HG03196 (cell line): ENCODE data around the gene OLFM1.
"Not testable (repeated sequence)": the region's sequence is repeated elsewhere in the genome, so short reads cannot be mapped to it uniquely, and the experiment has no call there.

Experiments
- ATAC-seq: cut with Tn5 transposase; IDR thresholded peaks from one replicate; pipeline ENCODE4 v1.9.1; 2021; ENCODE audit not compliant: unreplicated experiment

The OLFM1 gene

DNA sequence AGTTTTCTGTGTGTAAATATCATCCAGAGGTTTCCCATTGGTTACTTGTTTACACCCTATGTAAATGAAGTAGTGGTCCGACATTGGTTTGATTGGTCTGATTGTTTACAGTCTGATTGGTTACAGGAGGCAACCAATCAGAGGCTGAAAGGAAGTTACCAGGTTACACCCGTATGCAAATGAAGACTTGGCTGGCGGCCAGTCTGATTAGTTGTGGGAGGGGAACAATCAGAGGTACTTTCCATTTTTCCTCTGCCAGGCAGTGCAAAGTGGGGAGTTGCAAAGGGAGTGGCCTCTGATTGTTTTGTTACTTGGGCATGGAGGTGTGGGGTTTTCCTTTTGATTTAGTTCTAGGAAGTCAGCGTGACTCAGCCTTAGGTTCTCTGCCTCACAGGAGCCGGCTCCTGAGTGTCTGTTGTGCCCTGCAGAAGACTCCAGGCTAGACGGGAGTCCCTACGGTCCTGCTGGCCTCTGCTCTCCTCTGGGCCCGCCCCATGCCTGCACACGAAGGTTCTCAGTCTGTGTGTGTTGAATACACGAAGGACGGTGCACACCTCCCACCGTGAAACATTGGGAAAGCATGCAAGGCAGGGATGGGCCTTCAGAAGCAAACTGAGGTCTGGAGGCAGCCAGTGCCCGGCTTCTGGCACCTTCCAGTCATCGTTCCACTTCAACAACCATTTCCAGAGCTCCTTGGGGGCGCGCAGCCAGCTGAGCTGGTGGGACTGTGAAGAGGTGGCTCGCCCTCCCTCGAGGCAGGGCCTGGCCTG is 42.9 kb downstream of the OLFM1 start:
- ATAC-seq = no peak

DNA sequence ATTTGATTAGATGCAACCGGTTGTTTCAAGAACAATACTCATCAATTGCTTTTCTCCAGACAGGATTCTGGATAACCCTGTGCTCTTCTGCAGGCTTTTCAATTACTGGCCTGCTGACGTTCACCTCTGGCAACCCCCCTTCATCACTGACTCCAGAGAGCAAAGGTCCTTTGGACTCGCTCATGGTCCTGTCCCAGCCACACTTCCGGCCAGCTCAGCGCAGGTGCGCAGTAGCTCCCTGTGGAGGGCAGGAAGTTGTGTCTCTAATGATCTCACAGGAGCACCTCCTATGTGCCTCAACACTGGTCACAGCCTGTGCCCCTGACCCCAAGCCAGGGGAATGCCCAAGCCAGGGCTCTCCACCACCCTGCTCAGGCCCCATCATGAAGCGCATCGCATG is 44.0 kb downstream of the OLFM1 start:
- ATAC-seq = no peak

DNA sequence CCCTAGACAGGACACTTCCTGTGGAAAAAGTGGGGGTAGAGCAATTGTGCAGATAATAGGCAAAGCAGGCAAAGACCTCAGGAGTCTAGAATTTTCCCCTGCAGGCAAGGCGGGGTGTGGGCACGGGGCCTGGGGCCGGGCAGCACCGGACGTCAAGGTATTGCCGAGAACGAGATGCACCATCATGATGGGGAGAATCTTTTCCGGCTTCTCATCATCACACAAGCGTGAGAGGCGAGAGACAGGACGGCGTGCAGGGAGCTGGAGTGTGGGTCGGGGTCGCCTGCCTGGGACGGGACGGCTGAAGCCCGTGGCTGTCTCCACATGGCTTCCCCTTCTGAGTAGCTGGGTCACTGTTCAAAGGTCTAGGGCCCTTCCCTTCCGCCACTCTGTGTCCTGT is 44.5 kb downstream of the OLFM1 start:
- no peak for ATAC-seq

DNA sequence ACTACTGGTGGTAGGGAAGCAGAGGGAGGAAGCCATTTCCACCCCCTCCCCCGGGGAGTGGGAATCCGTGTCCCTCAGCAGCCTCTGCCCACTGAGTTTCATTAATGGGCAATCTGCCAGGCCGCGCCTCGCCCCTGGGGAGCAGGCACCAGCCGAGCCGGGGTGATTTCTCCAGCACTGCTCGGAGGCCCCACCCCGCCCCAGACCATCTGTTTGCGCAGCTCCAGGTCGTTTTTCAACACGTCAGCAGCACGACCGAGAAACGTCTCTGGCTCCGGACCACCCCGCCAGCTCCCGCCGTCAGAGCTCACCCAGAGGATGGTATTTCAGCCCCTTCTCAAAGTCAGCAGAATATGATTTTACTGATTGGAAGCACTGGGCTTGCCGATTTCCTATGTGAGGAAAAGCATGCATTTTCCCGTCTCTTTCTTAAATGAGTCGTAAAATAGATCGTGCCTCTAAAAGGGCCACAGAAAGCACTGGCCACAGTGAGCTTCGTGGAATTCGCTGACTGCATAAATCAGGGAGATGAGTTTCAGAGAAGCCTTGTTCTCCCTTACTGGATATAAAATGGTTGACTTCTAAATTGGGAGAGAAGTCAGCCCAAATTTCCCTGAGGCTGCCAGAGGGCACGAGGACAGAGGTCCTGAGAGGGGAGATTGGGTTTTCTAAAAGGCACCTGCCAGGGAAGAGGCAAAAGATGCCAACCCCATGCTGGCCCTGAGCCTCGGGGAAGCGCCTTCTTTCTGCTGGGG is 47.0 kb downstream of the OLFM1 start:
- ATAC-seq = no peak

DNA sequence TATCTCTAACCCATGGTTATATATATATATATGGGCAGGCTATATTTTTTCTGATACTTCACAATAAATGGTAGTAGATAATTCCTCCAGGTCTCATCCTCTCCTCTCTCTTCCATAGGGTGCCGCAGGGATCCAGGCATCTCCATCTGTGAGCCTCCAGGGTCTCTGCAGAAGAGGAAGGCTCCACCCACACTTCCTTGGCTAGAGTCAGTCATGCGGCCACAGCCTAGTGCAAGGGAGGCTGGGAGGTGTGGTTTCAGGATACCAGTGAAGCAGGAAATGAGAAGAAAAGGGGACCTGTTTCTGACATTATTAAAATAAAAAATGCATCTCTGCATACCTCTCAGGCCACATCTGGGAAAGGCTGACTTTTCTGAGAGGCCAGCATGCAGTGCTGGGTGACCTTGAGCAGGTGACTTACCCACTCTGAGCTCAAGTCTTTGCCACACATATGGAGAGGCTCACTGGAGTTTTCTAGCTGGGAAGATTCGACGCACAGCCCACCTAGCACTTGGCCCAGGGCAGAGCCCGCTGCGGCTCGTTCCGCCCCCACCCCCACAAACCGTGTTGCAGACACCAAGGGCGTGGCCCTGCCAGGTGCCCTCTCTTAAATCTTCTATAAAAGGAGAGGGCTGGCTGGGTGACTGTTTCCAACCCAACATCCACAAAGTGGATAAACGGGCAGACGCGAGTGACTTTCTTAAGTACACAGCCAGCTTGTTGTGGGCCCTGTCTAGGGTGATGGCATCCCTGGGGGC is 47.9 kb downstream of the OLFM1 start:
- ATAC-seq = no peak

GRCh38 chr9:135135929-135136315 is 48.5 kb downstream of the OLFM1 start:
- no peak for ATAC-seq

DNA sequence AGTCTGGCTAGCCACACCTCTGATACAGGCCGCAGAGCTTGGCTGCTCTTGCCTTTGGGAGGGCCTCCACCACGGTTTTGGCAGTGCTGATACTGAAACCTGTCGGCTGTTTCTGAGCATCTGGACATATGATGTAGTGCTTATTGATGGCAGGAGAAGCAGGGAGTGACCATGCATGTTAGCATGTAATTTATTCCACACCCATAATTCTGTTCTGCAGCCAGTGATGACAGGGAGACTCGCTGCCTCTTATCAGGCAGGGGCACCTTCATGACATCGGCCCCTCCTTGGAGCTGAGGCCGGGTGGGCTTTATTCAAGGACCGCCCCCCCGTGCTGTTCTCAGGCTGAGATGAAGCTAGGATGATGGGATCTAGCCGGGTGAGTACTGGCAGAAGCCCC is 49.0 kb downstream of the OLFM1 start:
- ATAC-seq = no peak

GRCh38 chr9:135136991-135137832 is 49.7 kb downstream of the OLFM1 start:
- ATAC-seq = no peak

GRCh38 chr9:135138078-135138855 is 50.8 kb downstream of the OLFM1 start:
- ATAC-seq = no peak

- no peak for ATAC-seq
These were observed 52.0 kb downstream of the OLFM1 start for GRCh38 chr9:135139366-135139959.

DNA sequence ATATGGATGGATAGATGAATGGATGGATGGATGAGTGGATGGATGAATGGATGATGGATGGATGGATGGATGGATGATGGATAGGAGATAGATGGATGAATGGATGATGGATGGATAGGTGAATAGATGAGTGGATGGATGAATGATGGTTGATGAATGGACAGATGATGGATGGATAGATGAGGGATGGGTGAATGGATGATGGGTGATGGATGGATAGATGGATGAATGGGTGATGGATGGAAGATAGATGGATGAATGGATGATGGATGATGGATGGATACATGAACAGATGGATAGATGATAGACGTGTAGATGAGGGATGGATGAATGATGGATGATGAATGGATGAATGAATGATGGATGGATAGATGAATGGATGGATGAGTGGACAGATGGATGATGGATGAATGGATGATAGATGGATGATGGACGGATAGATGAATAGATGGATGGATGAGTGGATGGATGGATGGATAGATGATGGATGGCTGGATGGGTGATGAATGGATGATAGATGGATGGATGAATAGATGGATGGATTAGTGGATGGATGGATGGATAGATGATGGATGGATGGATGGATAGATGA is 53.8 kb downstream of the OLFM1 start:
- no peak for ATAC-seq

DNA sequence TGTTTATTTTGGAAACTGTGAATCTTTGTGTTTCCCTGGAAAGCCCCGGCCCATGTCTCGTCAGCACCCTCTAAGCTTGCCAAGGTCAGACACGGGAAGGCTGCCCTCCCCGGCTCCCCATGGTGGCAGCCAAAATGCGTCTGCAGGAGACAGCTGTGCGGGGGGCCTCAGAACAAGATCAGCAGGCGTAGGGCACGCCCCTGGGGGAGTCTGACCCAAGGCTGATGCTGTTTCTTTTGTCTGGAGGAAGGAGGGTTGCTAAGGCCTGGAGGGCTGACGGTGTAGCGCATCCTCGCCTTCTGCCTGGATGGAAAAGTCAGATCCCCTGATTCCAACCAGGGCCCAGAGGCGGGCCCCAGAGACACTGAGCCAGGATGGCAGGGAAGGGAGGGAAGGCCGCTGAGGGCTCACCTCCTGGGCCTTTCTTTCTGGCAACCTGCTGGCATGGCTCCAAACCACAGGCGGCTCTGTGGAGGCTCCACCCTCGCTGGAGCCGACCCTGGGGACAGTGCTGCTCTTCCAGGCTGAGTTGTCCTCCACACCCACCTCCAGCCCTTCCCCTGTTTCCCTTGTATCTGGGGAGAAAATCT is 57.2 kb downstream of the OLFM1 start:
- ATAC-seq = no peak

DNA sequence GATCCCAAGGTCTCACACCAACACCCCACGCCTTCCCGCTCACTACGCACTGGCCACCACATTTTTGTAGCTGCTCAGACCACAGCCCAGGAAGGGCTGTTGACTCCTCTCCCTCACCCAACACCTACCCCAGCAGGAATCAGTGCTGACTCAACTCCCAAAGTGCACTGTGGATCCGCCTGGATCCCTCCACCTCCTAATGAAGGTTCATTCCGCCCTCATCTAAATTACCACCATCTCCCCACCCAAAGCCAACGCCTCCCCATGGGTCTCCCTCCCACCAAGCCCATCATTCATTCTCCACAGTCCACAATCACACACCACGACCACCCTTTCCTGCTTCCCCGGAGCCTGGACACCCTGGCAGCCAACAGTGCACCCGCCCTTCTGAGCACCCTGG is 57.8 kb downstream of the OLFM1 start:
- no peak for ATAC-seq

- no peak for ATAC-seq
These were observed 58.8 kb downstream of the OLFM1 start for GRCh38 chr9:135146241-135146640.

GRCh38 chr9:135146766-135147473 is 59.5 kb downstream of the OLFM1 start:
- no peak for ATAC-seq

GRCh38 chr9:135147474-135147805 is 60.0 kb downstream of the OLFM1 start:
- ATAC-seq = no peak

DNA sequence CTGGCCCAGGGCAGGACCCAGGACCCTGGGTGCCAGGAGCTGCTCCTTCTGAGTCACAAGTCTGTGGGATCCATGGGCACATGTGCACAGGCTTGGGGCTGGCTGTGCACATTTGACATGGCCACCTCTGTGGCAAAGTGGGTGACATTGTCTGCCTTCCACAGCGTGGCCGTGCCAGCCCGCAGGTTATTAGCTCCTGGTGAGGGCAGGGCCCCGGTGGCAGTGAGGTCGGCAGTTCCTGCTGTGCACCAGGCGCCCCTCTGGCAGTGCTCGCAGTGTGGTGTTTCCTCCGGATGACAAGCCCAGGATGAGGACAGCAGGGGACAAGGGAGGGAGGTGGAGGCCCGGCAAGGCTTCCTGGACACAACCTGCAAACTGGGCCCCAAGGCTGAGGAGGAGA is 60.5 kb downstream of the OLFM1 start:
- ATAC-seq = no peak

- ATAC-seq = no peak
These were observed 60.9 kb downstream of the OLFM1 start for GRCh38 chr9:135148386-135148785.

DNA sequence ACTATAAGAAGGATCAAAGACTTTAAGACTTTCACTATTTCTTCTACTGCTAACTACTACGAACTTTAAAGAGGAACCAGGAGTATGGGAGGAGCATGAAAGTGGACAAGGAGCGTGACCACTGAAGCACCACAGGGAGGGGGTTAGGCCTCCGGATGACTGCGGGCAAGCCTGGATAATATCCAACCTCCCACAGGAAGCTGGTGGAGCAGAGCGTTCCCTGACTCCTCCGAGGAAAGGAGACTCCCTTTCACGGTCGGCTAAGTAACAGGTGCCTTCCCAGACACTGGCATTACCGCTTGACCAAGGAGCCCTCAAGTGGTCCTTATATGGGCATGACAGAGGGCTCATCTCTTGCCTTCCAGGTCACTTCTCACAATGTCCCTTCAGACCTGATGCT is 62.4 kb downstream of the OLFM1 start:
- ATAC-seq = not testable (repeated sequence)
